ENCODE results near the gene ERC2.

Gene ERC2

GRCh38 chr3:56361731-56362130, 106.5 kb downstream of the ERC2 start:
- DNase-seq (ENCODE audit: low spot score): no peak

DNA sequence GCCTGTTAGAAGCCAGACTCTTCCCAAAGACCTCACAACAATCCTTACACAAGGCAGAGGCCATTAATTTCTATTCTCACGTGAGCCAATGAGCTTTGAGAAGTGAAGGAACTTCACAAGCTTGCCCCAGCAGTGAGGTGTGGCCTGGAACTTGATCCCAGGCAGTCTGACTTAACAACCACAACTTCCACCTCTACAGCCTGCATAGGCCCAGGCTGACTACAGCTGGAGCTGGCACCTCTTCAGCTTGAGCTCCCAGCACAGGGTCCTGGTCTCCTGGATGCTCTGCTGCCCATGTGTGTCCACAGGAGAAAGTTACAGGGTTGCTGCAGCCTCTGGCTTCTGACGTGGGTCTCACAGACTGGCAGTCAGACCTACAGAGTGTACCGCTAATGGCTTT, 111.0 kb downstream of the ERC2 start:
- TF ChIP-seq, protein P1, sequence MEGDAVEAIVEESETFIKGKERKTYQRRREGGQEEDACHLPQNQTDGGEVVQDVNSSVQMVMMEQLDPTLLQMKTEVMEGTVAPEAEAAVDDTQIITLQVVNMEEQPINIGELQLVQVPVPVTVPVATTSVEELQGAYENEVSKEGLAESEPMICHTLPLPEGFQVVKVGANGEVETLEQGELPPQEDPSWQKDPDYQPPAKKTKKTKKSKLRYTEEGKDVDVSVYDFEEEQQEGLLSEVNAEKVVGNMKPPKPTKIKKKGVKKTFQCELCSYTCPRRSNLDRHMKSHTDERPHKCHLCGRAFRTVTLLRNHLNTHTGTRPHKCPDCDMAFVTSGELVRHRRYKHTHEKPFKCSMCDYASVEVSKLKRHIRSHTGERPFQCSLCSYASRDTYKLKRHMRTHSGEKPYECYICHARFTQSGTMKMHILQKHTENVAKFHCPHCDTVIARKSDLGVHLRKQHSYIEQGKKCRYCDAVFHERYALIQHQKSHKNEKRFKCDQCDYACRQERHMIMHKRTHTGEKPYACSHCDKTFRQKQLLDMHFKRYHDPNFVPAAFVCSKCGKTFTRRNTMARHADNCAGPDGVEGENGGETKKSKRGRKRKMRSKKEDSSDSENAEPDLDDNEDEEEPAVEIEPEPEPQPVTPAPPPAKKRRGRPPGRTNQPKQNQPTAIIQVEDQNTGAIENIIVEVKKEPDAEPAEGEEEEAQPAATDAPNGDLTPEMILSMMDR (IDR thresholded peaks at IDR 0.05; ENCODE audit: extremely low read depth, missing control alignments): no peak
- DNase-seq (ENCODE audit: low spot score): no peak

More at GRCh38 chr3:56361731-56362130, 106.5 kb downstream of the ERC2 start:
- TF ChIP-seq, protein P1 (IDR thresholded peaks at IDR 0.05; ENCODE audit: extremely low read depth, missing control alignments): no peak

GRCh38 chr3:56356808-56357207, 111.5 kb downstream of the ERC2 start:
- TF ChIP-seq, protein P1 (IDR thresholded peaks at IDR 0.05; ENCODE audit: extremely low read depth, missing control alignments): no peak
- DNase-seq (ENCODE audit: low spot score): no peak

- TF ChIP-seq, protein P1 (IDR thresholded peaks at IDR 0.05; ENCODE audit: extremely low read depth, missing control alignments): no peak
- DNase-seq (ENCODE audit: low spot score): no peak
These were observed 112.6 kb downstream of the ERC2 start for GRCh38 chr3:56355570-56356185.

DNA sequence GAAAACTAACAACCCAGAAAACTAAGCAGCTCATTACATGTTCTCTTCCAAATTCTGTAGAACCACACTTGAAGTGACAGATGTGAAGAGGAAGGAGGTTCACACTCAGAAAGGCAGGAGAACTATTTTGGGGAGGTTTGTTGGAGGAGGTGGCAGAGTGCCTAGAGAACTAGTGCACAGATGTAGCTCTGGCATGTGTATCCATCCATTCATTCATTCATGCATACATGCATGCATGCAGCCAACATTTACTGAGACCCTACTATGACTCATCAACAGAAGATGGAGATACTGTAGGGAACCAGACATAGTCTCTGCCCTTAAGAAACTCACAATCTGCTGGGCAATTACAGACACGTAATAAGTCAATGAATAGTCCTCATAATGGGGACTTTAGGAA, 116.7 kb downstream of the ERC2 start:
- no peak for DNase-seq (ENCODE audit: low spot score)

GRCh38 chr3:56347219-56347871, 120.9 kb downstream of the ERC2 start:
- DNase-seq (ENCODE audit: low spot score): peak; percentile 7
- TF ChIP-seq, protein P1 (IDR thresholded peaks at IDR 0.05; ENCODE audit: extremely low read depth, missing control alignments): peak; percentile 41

More for the DNA sequence above, 116.7 kb downstream of the ERC2 start:
- TF ChIP-seq, protein P1 (IDR thresholded peaks at IDR 0.05; ENCODE audit: extremely low read depth, missing control alignments): no peak

DNA sequence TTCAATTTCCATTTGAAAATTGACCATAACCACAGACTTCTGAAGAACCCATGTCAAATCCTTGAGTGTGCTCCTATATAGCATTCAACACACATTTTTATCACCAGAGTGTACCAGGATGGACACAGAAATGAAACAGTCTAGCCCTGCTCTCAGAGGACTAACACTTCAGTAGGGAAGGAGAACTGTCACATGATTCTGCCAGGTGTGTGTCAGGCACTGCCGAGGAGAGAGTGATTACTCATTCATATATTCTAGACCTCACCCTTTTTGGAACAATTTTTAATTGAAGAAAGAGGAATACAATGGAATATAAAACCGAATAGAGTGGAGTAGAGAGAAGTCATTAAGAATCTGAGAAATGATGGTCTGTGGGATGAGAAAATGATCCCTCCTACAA, 125.8 kb downstream of the ERC2 start:
- TF ChIP-seq, protein P1 (IDR thresholded peaks at IDR 0.05; ENCODE audit: extremely low read depth, missing control alignments): no peak
- no peak for DNase-seq (ENCODE audit: low spot score)
